GM18519 (cell line): Measurements from ENCODE around the gene MAP3K7CL.

Source experiments
- ATAC-seq: cut with Tn5 transposase; IDR thresholded peaks from one replicate; pipeline ENCODE4 v1.9.1; 2021; ENCODE audit warnings: mild to moderate bottlenecking, moderate library complexity; ENCODE audit not compliant: unreplicated experiment, low FRiP score

Gene MAP3K7CL

DNA sequence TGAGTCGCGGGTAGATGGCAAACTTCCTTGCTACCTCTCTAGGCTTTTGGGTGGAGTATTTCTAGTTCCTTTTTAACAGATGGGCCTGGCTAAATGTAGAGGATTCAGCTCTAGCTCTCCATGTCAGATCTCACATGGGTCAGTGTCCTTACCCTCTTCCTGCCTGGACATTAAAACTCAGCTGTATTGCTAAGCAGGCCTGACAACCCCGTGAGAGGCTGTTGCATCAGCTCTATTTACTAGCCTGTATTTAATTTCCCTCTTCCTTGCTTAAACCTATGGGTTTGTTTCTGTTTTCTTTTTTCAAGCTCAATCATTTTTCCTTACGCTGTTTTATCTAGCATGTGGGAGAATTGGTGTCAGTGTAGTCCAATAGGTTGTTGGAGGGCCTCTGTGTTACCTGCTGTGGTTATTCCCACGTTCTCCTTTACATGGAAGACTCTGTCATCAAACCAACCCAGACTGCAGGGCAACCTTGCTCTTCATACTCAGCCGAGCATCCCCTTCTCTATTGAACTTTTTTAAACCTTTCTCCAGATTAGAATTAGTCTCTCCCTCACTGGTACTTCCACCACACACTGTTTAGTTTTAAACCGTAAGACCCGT lies 88.8 kb downstream of the MAP3K7CL start:
- no peak for ATAC-seq

- ATAC-seq = no peak
Observed at GRCh38 chr21:29221253-29221744, 90.9 kb downstream of the MAP3K7CL start.

DNA sequence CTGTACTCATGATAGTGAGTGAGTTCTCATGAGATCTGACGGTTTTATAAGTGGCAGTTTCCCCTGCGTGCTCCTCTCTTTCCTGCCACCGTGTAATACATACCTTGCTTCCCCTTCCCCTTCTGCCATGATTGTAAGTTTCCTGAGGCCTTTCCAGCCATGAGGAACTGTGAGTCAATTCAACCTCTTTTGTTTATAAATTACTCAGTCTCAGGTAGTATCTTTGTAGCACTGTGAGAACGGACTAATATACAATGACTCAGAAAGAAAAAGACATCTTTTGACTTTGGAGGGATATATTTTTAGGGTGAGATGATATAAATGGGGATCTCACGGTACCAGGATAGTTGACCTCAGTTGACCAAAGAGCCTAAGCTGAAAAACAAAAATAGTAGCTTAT lies 93.6 kb downstream of the MAP3K7CL start:
- ATAC-seq = peak; percentile 49
